Esophagus squamous epithelium (tissue), 4 donors: ENCODE results near the gene SERPINA6.

Experiments
- POLR2A ChIP-seq, 4 donors: fragments of 450-650 bp; IDR thresholded peaks; one replicate each; pipeline ENCODE4 v1.6.1; 2017; ENCODE audit warnings: antibody characterized with exemption in 4 of 4, mild to moderate bottlenecking in 4 of 4, moderate library complexity in 3 of 4
- TF ChIP-seq, protein P1 (sequence below), 6 experiments: fragments of 450-650 bp in 4 of 6; fragments of 200-600 bp in 2 of 6; sonication (generic) in 2 of 6; IDR thresholded peaks; one replicate each; pipeline ENCODE4 v1.5.1; 2016 to 2019; ENCODE audit warnings: antibody characterized with exemption in 6 of 6, mild to moderate bottlenecking in 4 of 6, moderate library complexity in 4 of 6

DNA sequence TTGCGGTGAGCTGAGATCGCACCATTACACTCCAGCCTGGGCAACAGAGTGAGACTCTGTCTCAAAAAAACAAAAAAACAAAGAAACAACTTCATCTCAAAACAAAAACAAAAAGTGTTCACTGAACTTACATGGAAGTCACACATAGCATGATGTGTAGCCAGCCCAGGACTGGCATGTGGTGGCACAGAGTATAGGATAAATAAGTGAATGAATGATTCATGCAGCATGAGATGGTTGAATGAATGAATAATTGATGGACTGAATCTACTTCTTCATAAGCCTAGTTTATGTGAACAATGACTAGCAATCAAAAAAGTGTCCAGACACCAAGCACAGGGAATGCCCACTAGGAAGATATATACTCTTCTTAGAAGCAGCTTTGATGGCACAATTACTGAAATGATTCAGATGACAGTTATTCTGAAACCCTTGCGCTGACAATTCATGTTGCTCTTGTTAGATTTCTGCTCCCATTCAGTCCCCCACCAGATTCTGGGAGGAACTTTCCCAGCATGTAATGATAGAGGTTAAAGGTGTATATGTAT, 31.6 kb upstream of the SERPINA6 start:
- TF ChIP-seq, protein P1, sequence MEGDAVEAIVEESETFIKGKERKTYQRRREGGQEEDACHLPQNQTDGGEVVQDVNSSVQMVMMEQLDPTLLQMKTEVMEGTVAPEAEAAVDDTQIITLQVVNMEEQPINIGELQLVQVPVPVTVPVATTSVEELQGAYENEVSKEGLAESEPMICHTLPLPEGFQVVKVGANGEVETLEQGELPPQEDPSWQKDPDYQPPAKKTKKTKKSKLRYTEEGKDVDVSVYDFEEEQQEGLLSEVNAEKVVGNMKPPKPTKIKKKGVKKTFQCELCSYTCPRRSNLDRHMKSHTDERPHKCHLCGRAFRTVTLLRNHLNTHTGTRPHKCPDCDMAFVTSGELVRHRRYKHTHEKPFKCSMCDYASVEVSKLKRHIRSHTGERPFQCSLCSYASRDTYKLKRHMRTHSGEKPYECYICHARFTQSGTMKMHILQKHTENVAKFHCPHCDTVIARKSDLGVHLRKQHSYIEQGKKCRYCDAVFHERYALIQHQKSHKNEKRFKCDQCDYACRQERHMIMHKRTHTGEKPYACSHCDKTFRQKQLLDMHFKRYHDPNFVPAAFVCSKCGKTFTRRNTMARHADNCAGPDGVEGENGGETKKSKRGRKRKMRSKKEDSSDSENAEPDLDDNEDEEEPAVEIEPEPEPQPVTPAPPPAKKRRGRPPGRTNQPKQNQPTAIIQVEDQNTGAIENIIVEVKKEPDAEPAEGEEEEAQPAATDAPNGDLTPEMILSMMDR (IDR thresholded peaks at IDR 0.05), result no peak
- TF ChIP-seq POLR2A (IDR thresholded peaks at IDR 0.05), result no peak
